ENCODE measurements around the gene MGAT4A.

MGAT4A gene

DNA sequence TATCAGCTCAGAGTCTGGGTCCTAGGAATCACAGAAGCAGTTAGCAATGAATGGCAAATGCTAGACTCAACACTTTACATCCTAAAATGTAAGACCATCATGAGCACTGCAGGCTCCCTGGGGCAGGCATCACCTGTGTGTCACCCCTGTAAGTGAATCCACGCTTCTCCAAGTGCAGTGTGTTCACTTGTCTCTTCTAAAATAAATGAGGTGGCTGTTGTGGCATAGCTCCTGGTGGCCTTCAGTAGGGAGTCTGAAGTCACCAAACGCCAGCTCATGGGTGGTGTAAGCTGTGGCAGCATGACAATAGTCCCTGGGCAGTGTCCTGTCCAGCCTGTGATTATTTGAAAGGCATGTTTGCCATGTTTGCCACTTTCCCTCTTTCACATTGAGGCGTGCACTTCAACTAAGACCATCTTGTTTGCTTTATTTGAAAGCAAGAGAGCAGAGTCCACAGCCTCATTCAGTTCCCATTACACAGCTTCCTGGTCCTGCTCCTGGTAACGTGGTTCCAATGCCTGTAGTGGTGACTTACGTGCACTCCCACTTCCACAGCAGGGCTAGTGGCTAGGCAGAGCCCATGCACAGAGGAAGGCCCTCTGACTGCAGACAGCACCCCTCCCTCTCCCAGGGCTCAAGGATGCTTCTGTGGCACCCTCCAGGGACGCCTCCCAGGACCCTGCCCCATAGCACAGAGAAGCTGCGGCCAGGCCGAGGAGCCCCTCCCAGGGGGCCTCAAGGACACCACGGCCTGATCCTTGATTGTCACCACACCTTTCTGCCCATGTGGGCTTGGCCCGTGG, 146.9 kb downstream of the MGAT4A start:
- Histone ChIP-seq H3K4me1 (ENCODE audit: insufficient read depth, low read length, poor library complexity, severe bottlenecking) (peaks cover 10% of the 10 kb centered on the region), H4K20me1 (ENCODE audit: insufficient read depth, low read length, poor library complexity, severe bottlenecking) (no peaks in the 10 kb centered on the region), H3K4me2 (ENCODE audit: low read depth, low read length, poor library complexity, severe bottlenecking) (no peak overlapping the region), H3K36me3 (ENCODE audit: insufficient read depth, low read length) (peaks cover 28% of the 10 kb centered on the region; the same call in 1 of the 2 replicates), H3K27me3 (ENCODE audit: insufficient read depth, low read length, poor library complexity, severe bottlenecking) (no peaks in the 10 kb centered on the region), H3K9ac (ENCODE audit: low read depth, low read length, poor library complexity, severe bottlenecking) (no peak overlapping the region), H3K79me2 (ENCODE audit: insufficient read depth, low read length) (no peaks in the 10 kb centered on the region), H3K9me3 (ENCODE audit: insufficient read depth, low read depth, low read length) (no peaks in the 10 kb centered on the region), H3K9me2 (replicated peaks; ENCODE audit: low read depth, low read length) (no peaks in the 10 kb centered on the region), H3K4me3 (ENCODE audit: low read length, poor library complexity, severe bottlenecking) (no peak overlapping the region), H2AFZ (ENCODE audit: low read length) (no peak overlapping the region), H3F3A (ENCODE audit: low read depth) (no peaks in the 10 kb centered on the region)
- TF ChIP-seq EZH2phosphoT487 (IDR thresholded peaks at IDR 0.05; ENCODE audit: borderline replicate concordance): no peak
- TF ChIP-seq, protein P1, sequence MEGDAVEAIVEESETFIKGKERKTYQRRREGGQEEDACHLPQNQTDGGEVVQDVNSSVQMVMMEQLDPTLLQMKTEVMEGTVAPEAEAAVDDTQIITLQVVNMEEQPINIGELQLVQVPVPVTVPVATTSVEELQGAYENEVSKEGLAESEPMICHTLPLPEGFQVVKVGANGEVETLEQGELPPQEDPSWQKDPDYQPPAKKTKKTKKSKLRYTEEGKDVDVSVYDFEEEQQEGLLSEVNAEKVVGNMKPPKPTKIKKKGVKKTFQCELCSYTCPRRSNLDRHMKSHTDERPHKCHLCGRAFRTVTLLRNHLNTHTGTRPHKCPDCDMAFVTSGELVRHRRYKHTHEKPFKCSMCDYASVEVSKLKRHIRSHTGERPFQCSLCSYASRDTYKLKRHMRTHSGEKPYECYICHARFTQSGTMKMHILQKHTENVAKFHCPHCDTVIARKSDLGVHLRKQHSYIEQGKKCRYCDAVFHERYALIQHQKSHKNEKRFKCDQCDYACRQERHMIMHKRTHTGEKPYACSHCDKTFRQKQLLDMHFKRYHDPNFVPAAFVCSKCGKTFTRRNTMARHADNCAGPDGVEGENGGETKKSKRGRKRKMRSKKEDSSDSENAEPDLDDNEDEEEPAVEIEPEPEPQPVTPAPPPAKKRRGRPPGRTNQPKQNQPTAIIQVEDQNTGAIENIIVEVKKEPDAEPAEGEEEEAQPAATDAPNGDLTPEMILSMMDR (conservative IDR thresholded peaks at IDR 0.05; ENCODE audit: low read length): no peak

- Histone ChIP-seq H3K9me2 (replicated peaks; ENCODE audit: low read depth, low read length) (no peaks in the 10 kb centered on the region), H3K4me2 (ENCODE audit: low read depth, low read length, poor library complexity, severe bottlenecking) (no peak overlapping the region), H3K79me2 (ENCODE audit: insufficient read depth, low read length) (no peaks in the 10 kb centered on the region), H3K4me1 (ENCODE audit: insufficient read depth, low read length, poor library complexity, severe bottlenecking) (peaks cover 3% of the 10 kb centered on the region), H3K9ac (ENCODE audit: low read depth, low read length, poor library complexity, severe bottlenecking) (no peak overlapping the region), H4K20me1 (ENCODE audit: insufficient read depth, low read length, poor library complexity, severe bottlenecking) (no peaks in the 10 kb centered on the region), H2AFZ (ENCODE audit: low read length) (no peak overlapping the region), H3K27me3 (ENCODE audit: insufficient read depth, low read length, poor library complexity, severe bottlenecking) (no peaks in the 10 kb centered on the region), H3K9me3 (ENCODE audit: insufficient read depth, low read depth, low read length) (no peaks in the 10 kb centered on the region), H3K4me3 (ENCODE audit: low read length, poor library complexity, severe bottlenecking) (no peak overlapping the region), H3K36me3 (ENCODE audit: insufficient read depth, low read length) (peaks cover 28% of the 10 kb centered on the region; the same call in 1 of the 2 replicates), H3F3A (ENCODE audit: low read depth) (no peaks in the 10 kb centered on the region)
- no peak for TF ChIP-seq EZH2phosphoT487 (IDR thresholded peaks at IDR 0.05; ENCODE audit: borderline replicate concordance)
- TF ChIP-seq, protein P1 (conservative IDR thresholded peaks at IDR 0.05; ENCODE audit: low read length): no peak
Measured at GRCh38 chr2:98583276-98583675, 147.7 kb downstream of the MGAT4A start.

- TF ChIP-seq, protein P1 (conservative IDR thresholded peaks at IDR 0.05; ENCODE audit: low read length): no peak
- no peak for TF ChIP-seq EZH2phosphoT487 (IDR thresholded peaks at IDR 0.05; ENCODE audit: borderline replicate concordance)
- no peaks in the 10 kb centered on the region for H3F3A ChIP-seq (ENCODE audit: low read depth)
- no peaks in the 10 kb centered on the region for H3K4me1 ChIP-seq (ENCODE audit: insufficient read depth, low read length, poor library complexity, severe bottlenecking)
- H2AFZ ChIP-seq (ENCODE audit: low read length): no peak overlapping the region
- no peaks in the 10 kb centered on the region for H3K9me2 ChIP-seq (replicated peaks; ENCODE audit: low read depth, low read length)
- no peaks in the 10 kb centered on the region for H3K9me3 ChIP-seq (ENCODE audit: insufficient read depth, low read depth, low read length)
- no peaks in the 10 kb centered on the region for H3K27me3 ChIP-seq (ENCODE audit: insufficient read depth, low read length, poor library complexity, severe bottlenecking)
- no peaks in the 10 kb centered on the region for H3K79me2 ChIP-seq (ENCODE audit: insufficient read depth, low read length)
- no peak overlapping the region for H3K4me2 ChIP-seq (ENCODE audit: low read depth, low read length, poor library complexity, severe bottlenecking)
- H3K4me3 ChIP-seq (ENCODE audit: low read length, poor library complexity, severe bottlenecking): no peak overlapping the region
- H4K20me1 ChIP-seq (ENCODE audit: insufficient read depth, low read length, poor library complexity, severe bottlenecking): no peaks in the 10 kb centered on the region
- H3K9ac ChIP-seq (ENCODE audit: low read depth, low read length, poor library complexity, severe bottlenecking): no peak overlapping the region
- H3K36me3 ChIP-seq (ENCODE audit: insufficient read depth, low read length): peaks cover 27% of the 10 kb centered on the region; the same call in 1 of the 2 replicates
Measured at GRCh38 chr2:98582523-98582922, 148.4 kb downstream of the MGAT4A start.

Data from Loucy (cell line).